Progenitor cell of endocrine pancreas (in vitro differentiated cells): ENCODE results near the gene VTA1. TPM values are rescaled to one million over a fixed set of nuclear protein-coding genes. Genes with fewer than 3 reads are reported as not detected.
"Not testable (repeated sequence)": the region's sequence is repeated elsewhere in the genome, so short reads cannot be mapped to it uniquely, and the experiment has no call there.

Experiments used
- DNase-seq: peaks from one replicate; pipeline ENCODE4 v3.0.0; 2021; ENCODE audit warnings: low spot score; ENCODE audit not compliant: unreplicated experiment
- H3K27ac Mint-ChIP-seq: 2 replicates; pipeline ENCODE4 v1.8.0; 2021; ENCODE audit warnings: mild to moderate bottlenecking, moderate library complexity, mixed read lengths
- H3K27me3 Mint-ChIP-seq: 2 replicates; pipeline ENCODE4 v1.8.0; 2021; ENCODE audit warnings: mixed read lengths
- H3K36me3 Mint-ChIP-seq: 2 replicates; pipeline ENCODE4 v1.8.0; 2022; ENCODE audit warnings: mixed read lengths; ENCODE audit not compliant: insufficient read depth
- H3K4me1 Mint-ChIP-seq: 2 replicates; pipeline ENCODE4 v1.8.0; 2021; ENCODE audit warnings: low read depth, mixed read lengths
- H3K4me3 Mint-ChIP-seq: 2 replicates; pipeline ENCODE4 v1.8.0; 2021; ENCODE audit warnings: low read depth, mild to moderate bottlenecking, moderate library complexity, mixed read lengths
- H3K9me3 Mint-ChIP-seq: 2 replicates; pipeline ENCODE4 v1.8.0; 2021; ENCODE audit warnings: low read depth, mixed read lengths
- CTCF ChIP-seq: fragments of 200-600 bp; sonication (generic); IDR thresholded peaks from one replicate; pipeline ENCODE4 v1.5.0; 2021; ENCODE audit warnings: antibody characterized with exemption, mild to moderate bottlenecking; ENCODE audit not compliant: unreplicated experiment
- total RNA-seq: library from RNA; stranded (reverse); gene quantifications from 2 replicates; pipeline ENCODE4 v1.2.1, GENCODE V29; 2021

VTA1 gene
- total RNA-seq, 1 donor from 2014 or later, result 49.6 TPM

GRCh38 chr6:142232206-142233044, 85.4 kb downstream of the VTA1 start:
- H3K4me1 Mint-ChIP-seq, H3K27ac Mint-ChIP-seq, H3K27me3 Mint-ChIP-seq, H3K4me3 Mint-ChIP-seq, H3K36me3 Mint-ChIP-seq: not testable (repeated sequence)
- DNase-seq, result peak; percentile 47
- H3K9me3 Mint-ChIP-seq, result peaks cover 14% of the 10 kb centered on the region
- TF ChIP-seq CTCF, result peak; percentile 74

- Mint-ChIP-seq H3K27ac (no peak overlapping the region), H3K4me1 (peaks cover 4% of the 10 kb centered on the region), H3K9me3 (peaks cover 5% of the 10 kb centered on the region), H3K36me3 (no peaks in the 10 kb centered on the region), H3K27me3 (no peaks in the 10 kb centered on the region), H3K4me3 (no peak overlapping the region)
- DNase-seq, result no peak
- TF ChIP-seq CTCF, result no peak
Observed at GRCh38 chr6:142233945-142234682, 87.1 kb downstream of the VTA1 start.

- no peaks in the 10 kb centered on the region for H3K27me3 Mint-ChIP-seq
- peaks cover 4% of the 10 kb centered on the region for H3K4me1 Mint-ChIP-seq
- H3K9me3 Mint-ChIP-seq, result peaks cover 5% of the 10 kb centered on the region
- no peak for TF ChIP-seq CTCF
- no peaks in the 10 kb centered on the region for H3K36me3 Mint-ChIP-seq
- no peak overlapping the region for H3K4me3 Mint-ChIP-seq
- DNase-seq, result no peak
- H3K27ac Mint-ChIP-seq, result no peak overlapping the region
Observed at GRCh38 chr6:142235272-142235671, 88.2 kb downstream of the VTA1 start.

GRCh38 chr6:142235791-142236190, 88.7 kb downstream of the VTA1 start:
- Mint-ChIP-seq H3K4me3 (no peak overlapping the region), H3K36me3 (no peaks in the 10 kb centered on the region), H3K27me3 (no peaks in the 10 kb centered on the region), H3K27ac (no peak overlapping the region), H3K9me3 (peaks cover 2% of the 10 kb centered on the region), H3K4me1 (peaks cover 6% of the 10 kb centered on the region)
- no peak for DNase-seq
- no peak for TF ChIP-seq CTCF

- Mint-ChIP-seq H3K27me3 (no peaks in the 10 kb centered on the region), H3K4me1 (peaks cover 9% of the 10 kb centered on the region)
Observed at GRCh38 chr6:142236691-142237090, 89.6 kb downstream of the VTA1 start.

More at GRCh38 chr6:142236691-142237090, 89.6 kb downstream of the VTA1 start:
- Mint-ChIP-seq H3K4me3 (no peak overlapping the region), H3K27ac (no peak overlapping the region), H3K36me3 (no peaks in the 10 kb centered on the region), H3K9me3 (no peaks in the 10 kb centered on the region)
- TF ChIP-seq CTCF, result no peak
- no peak for DNase-seq
